Upper lobe of left lung (tissue), 4 donors: ENCODE results near the gene CGREF1.

Source experiments
- POLR2A ChIP-seq, 4 donors: fragments of 450-650 bp; IDR thresholded peaks; one replicate each; pipeline ENCODE4 v1.5.1; 2016 to 2017; ENCODE audit warnings: antibody characterized with exemption in 4 of 4, mild to moderate bottlenecking in 2 of 4
- POLR2AphosphoS5 ChIP-seq, 2 donors: sonication (generic); formaldehyde crosslinking; IDR thresholded peaks; one replicate each; pipeline ENCODE4 v1.5.1; 2017; ENCODE audit warnings: antibody characterized with exemption in 2 of 2
- TF ChIP-seq, protein P1 (sequence below), 6 experiments: fragments of 450-650 bp in 4 of 6; fragments of 200-600 bp in 2 of 6; sonication (generic) in 2 of 6; IDR thresholded peaks; one replicate each; pipeline ENCODE4 v1.5.1; 2016 to 2019; ENCODE audit warnings: antibody characterized with exemption in 6 of 6

DNA sequence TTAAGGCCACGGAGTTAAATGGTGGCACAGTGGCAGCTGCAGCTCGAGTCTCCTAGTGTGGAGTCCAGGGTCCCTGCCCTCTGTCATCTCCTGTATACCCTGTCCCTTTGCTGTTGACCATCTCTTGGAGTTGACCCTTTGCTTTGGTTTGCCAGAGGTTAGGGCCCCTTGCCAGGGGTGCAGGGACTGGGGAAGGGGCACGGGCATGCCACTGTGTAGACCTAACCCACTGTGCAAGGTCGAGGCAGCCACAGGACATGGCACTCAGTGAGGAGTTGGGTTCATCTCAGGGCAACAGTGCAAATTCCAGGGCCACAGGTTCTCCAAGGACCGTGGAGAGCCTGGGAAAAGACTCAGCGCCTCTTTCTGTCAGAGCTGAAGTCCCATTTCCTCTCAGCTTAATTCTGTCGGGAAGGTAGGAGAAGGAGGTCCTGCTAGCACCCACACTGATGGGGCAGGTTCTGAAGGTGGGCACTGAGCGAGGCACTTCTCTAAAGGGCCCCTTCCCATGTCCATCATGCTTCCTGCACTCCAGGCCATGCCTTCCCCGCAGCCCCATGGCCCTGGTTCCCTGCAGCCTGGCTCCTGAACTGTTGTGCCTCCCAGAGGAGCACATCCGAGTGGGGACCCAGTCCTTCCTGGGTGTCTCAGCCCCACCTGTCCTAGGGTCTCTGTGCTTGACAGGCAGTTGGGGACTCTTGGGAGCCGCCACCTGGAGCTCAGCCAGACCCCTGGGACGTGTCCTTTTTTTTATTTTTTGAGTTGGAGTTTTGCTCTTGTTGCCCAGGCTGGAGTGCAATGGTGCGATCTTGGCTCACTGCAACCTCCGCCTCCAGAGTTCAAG is 29.6 kb downstream of the CGREF1 start:
- TF ChIP-seq, protein P1, sequence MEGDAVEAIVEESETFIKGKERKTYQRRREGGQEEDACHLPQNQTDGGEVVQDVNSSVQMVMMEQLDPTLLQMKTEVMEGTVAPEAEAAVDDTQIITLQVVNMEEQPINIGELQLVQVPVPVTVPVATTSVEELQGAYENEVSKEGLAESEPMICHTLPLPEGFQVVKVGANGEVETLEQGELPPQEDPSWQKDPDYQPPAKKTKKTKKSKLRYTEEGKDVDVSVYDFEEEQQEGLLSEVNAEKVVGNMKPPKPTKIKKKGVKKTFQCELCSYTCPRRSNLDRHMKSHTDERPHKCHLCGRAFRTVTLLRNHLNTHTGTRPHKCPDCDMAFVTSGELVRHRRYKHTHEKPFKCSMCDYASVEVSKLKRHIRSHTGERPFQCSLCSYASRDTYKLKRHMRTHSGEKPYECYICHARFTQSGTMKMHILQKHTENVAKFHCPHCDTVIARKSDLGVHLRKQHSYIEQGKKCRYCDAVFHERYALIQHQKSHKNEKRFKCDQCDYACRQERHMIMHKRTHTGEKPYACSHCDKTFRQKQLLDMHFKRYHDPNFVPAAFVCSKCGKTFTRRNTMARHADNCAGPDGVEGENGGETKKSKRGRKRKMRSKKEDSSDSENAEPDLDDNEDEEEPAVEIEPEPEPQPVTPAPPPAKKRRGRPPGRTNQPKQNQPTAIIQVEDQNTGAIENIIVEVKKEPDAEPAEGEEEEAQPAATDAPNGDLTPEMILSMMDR (IDR thresholded peaks at IDR 0.05), result no peak
- TF ChIP-seq POLR2AphosphoS5 (IDR thresholded peaks at IDR 0.05) (no peak), POLR2A (IDR thresholded peaks at IDR 0.05) (no peak)
